Activated T-cell treated with anti-CD3 and anti-CD28 coated beads, Interleukin-2, amount 50 U/mL, for 72 hours (primary cell): ENCODE results near the gene SERINC4. TPM values are rescaled to one million over a fixed set of nuclear protein-coding genes. Genes with fewer than 3 reads are reported as not detected.
"Not testable (repeated sequence)": the region's sequence is repeated elsewhere in the genome, so short reads cannot be mapped to it uniquely, and the experiment has no call there.

Experiments
- ATAC-seq, 2 donors: fragments of 150-1000 bp; cut with Tn5 transposase; replicated peaks in 1 of 2; 2 replicates each; pipeline ENCODE4 v1.10.0; 2021; ENCODE audit warnings: moderate library complexity in 2 of 2, mild to moderate bottlenecking in 1 of 2
- DNase-seq, 2 donors: peaks; one replicate each; pipeline ENCODE4 v3.0.0; 2021 to 2022; ENCODE audit warnings: mixed read lengths in 1 of 2
- H3K27ac Mint-ChIP-seq: one replicate; pipeline ENCODE4 v1.8.0; 2022; ENCODE audit warnings: mild to moderate bottlenecking, moderate library complexity, mixed read lengths
- H3K27me3 Mint-ChIP-seq: one replicate; pipeline ENCODE4 v1.8.0; 2022; ENCODE audit warnings: low read depth, mixed read lengths
- H3K36me3 Mint-ChIP-seq, 2 donors: one replicate each; pipeline ENCODE4 v1.8.0; 2022; ENCODE audit warnings: mixed read lengths in 2 of 2, mild to moderate bottlenecking in 1 of 2; ENCODE audit not compliant: insufficient read depth in 2 of 2
- H3K4me1 Mint-ChIP-seq: one replicate; pipeline ENCODE4 v1.8.0; 2022; ENCODE audit warnings: low read depth, mixed read lengths
- H3K4me3 Mint-ChIP-seq, 2 donors: one replicate each; pipeline ENCODE4 v1.8.0; 2022; ENCODE audit warnings: mild to moderate bottlenecking in 2 of 2, mixed read lengths in 2 of 2, moderate library complexity in 2 of 2
- H3K9me3 Mint-ChIP-seq, 2 donors: one replicate each; pipeline ENCODE4 v1.8.0; 2022; ENCODE audit warnings: mixed read lengths in 2 of 2
- total RNA-seq, 2 donors: library from RNA; stranded (reverse); gene quantifications; one replicate each; pipeline ENCODE4 v1.2.3, GENCODE V29; 2022

SERINC4 gene
- total RNA-seq = under 1 TPM; 0.14 to 0.23 TPM

DNA sequence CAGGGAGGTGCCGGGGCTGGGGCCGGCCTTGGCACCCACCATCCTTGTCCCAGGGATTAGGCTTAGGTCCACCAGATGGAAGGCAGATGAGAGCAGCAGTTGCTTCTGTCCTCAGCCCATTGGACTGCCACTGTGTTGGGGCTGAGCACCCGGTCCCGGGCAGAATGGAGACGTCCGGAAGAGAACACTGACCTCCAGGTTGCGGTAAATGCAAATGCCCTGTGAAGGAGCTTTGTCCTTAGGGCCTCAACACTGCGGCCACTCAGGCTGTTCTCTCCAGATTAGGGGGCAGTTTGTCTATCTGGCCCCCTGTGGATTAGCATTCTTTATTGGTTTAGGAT, at the start of gene SERINC4:
Gene SERINC4 (minus strand): TSS at position 276 of the 341 bp plus-strand sequence. CDS start 234 bp downstream, at position 42.
- peak within 1 kb of the TSS; percentile 89 for H3K27ac Mint-ChIP-seq
- H3K36me3 Mint-ChIP-seq = peaks cover 11 to 43% of the 10 kb centered on the region in 2 donors
- ATAC-seq (peak; percentile 1 to 2), DNase-seq (no peak)
- H3K4me3 Mint-ChIP-seq = peak within 1 kb of the TSS; percentile 89 to 91
- H3K27me3 Mint-ChIP-seq = no peaks in the 10 kb centered on the region
- H3K9me3 Mint-ChIP-seq = no peaks in the 10 kb centered on the region
- H3K4me1 Mint-ChIP-seq = peaks cover 52% of the 10 kb centered on the region

DNA sequence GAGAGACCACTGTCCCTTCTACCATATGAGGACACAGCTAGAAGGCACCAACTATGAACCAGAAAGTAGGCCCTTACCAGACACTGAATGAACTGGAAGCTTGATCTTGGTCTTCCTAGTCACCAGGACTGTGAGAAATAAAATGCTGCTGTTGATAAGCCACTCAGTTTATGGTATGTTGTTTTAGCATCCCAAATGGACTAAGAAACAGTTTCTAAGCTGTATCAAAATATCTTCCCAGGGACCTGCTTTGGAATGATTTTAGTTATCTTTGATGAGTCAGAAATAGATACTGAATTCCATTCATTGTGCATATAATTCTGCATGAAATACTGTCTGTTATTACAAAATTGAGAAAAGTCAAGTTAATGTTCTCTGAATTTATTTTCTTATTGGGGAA, 45.4 kb upstream of the SERINC4 start:
- H3K27me3 Mint-ChIP-seq = no peaks in the 10 kb centered on the region
- H3K4me1 Mint-ChIP-seq = no peaks in the 10 kb centered on the region
- no peak for DNase-seq
- no peak for ATAC-seq
- peaks cover 8 to 39% of the 10 kb centered on the region in 2 donors for H3K36me3 Mint-ChIP-seq
- no peak overlapping the region for H3K4me3 Mint-ChIP-seq
- peak overlapping the region; percentile 33 for H3K27ac Mint-ChIP-seq
- H3K9me3 Mint-ChIP-seq = no peaks in the 10 kb centered on the region

- peak overlapping the region; percentile 18 to 73 for H3K4me3 Mint-ChIP-seq
Observed at GRCh38 chr15:43832485-43832884, 32.5 kb upstream of the SERINC4 start.

GRCh38 chr15:43831519-43832052, 31.6 kb upstream of the SERINC4 start:
- not testable (repeated sequence) for ATAC-seq, DNase-seq, H3K27me3 Mint-ChIP-seq, H3K9me3 Mint-ChIP-seq
- Mint-ChIP-seq H3K4me3 (peak overlapping the region; percentile 18 to 73), H3K36me3 (peaks cover 20 to 52% of the 10 kb centered on the region in 2 donors), H3K27ac (peak overlapping the region; percentile 56), H3K4me1 (peaks cover 52% of the 10 kb centered on the region)

More at GRCh38 chr15:43832485-43832884, 32.5 kb upstream of the SERINC4 start:
- H3K27ac Mint-ChIP-seq, DNase-seq, H3K27me3 Mint-ChIP-seq, ATAC-seq, H3K9me3 Mint-ChIP-seq: not testable (repeated sequence)
- Mint-ChIP-seq H3K4me1 (peaks cover 48% of the 10 kb centered on the region), H3K36me3 (peaks cover 18 to 55% of the 10 kb centered on the region in 2 donors)

DNA sequence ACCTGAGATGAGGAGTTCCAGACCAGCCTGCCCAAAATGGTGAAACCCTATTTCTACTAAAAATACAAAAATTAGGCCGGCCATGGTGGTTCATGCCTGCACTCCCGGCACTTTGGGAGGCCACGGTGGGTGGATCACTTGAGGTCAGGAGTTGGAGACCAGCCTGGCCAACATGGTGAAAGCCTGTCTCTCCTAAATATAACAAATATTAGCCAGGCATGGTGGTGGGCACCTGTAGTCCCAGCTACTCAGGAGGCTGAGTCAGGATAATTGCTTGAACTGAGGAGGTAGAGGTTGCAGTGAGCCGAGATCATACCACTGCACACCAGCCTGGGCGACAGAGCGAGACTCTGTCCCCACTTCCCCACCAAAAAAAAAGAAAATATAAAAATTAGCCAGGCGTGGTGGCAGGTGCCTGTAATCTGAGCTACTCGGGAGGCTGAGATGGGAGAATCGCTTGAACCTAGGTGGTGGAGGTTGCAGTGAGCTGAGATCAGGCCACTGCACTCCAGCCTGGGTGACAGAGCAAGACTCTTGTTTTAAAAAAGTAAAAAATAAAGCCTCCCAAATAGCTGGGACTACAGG, 30.8 kb upstream of the SERINC4 start:
- Mint-ChIP-seq H3K4me3 (peak overlapping the region; percentile 37 to 98), H3K36me3 (peaks cover 20 to 46% of the 10 kb centered on the region in 2 donors), H3K4me1 (peaks cover 60% of the 10 kb centered on the region)
- not testable (repeated sequence) for ATAC-seq, DNase-seq, H3K27me3 Mint-ChIP-seq, H3K9me3 Mint-ChIP-seq, H3K27ac Mint-ChIP-seq

GRCh38 chr15:43829951-43830540, 30.0 kb upstream of the SERINC4 start:
- not testable (repeated sequence) for H3K27me3 Mint-ChIP-seq, H3K9me3 Mint-ChIP-seq, DNase-seq, ATAC-seq
- Mint-ChIP-seq H3K4me1 (peaks cover 67% of the 10 kb centered on the region), H3K4me3 (peak overlapping the region; percentile 95 to 98), H3K27ac (peak overlapping the region; percentile 94), H3K36me3 (peaks cover 17 to 42% of the 10 kb centered on the region in 2 donors)

DNA sequence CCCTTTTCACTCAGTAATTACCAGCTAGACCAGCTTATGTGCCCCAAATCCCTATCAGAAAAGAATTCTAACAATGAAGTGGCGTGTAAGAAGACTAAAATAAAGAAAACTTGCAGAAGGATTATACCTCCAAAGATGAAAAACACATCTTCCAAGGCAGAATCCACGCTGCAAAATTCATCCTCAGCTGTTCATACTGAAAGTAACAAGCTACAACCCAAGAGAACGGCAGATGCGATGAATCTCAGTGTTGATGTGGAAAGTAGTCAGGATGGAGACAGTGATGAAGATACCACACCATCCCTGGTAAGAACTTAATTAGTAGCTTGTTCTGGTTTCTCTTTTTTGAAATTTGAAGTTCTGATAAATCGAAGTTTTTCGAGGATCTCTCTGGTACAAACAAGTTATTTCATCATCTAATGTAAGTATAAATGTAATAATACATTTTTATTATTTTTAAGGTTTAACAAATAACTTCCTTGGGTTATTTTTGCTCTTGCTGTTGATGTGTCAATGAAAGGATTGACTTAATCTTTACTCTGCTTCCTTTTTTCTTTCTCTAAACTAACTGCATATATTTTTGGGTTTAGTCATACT, 28.1 kb upstream of the SERINC4 start:
- ATAC-seq (peak; percentile 35 to 38), DNase-seq (peak; percentile 31)
- peak overlapping the region; percentile 97 for H3K27ac Mint-ChIP-seq
- H3K9me3 Mint-ChIP-seq = no peaks in the 10 kb centered on the region
- H3K36me3 Mint-ChIP-seq = peaks cover 24 to 39% of the 10 kb centered on the region in 2 donors
- H3K27me3 Mint-ChIP-seq = no peaks in the 10 kb centered on the region
- peaks cover 79% of the 10 kb centered on the region for H3K4me1 Mint-ChIP-seq
- H3K4me3 Mint-ChIP-seq = peak overlapping the region; percentile 95 to 98

DNA sequence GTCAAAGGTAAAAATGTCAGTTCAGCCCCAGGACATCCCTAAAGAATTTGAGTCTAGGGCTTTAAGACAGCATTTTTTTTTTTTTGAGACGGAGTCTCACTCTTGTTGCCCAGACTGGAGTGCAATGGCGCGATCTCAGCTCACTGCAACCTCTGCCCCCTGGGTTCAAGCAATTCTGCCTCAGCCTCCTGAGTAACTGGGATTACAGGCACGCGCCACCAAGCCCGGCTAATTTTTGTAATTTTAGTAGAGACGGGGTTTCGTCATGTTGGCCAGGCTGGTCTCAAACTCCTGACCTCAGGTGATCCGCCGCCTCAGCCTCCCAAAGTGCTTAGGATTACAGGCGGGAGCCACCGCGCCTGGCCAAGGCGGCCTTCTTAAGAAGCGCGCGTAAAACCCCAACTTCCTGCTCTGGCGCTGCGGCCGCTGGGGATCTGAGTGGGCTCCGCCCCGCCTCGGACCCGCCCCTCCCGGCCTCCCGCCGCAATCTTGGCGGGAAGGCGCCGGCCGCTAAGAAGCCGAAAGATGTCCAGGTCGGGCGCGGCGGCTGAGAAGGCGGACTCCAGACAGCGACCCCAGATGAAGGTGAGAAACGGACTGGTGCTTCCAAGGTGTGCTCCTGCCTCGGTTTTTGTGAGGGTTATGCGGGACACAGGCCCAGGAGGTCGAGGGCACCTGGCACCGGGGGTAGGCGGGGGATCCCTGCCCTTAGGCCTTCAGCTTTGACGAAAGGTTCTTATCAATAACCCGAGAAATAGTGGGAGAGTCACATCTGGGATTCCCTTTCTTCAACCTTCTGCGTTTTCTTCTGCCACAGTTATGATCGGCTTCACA, 26.7 kb upstream of the SERINC4 start, which contains the start of gene WDR76:
Gene WDR76 (plus strand): TSS at position 495 of the 834 bp plus-strand sequence. CDS start 31 bp downstream, at position 526.
- ATAC-seq (peak; percentile 75 to 77), DNase-seq (peak; percentile 89 to 90)
- Mint-ChIP-seq H3K27ac (peak within 1 kb of the TSS; percentile 97), H3K4me1 (peaks cover 83% of the 10 kb centered on the region), H3K36me3 (peaks cover 22 to 35% of the 10 kb centered on the region in 2 donors), H3K4me3 (peak within 1 kb of the TSS; percentile 95 to 98), H3K27me3 (no peaks in the 10 kb centered on the region), H3K9me3 (no peaks in the 10 kb centered on the region)

DNA sequence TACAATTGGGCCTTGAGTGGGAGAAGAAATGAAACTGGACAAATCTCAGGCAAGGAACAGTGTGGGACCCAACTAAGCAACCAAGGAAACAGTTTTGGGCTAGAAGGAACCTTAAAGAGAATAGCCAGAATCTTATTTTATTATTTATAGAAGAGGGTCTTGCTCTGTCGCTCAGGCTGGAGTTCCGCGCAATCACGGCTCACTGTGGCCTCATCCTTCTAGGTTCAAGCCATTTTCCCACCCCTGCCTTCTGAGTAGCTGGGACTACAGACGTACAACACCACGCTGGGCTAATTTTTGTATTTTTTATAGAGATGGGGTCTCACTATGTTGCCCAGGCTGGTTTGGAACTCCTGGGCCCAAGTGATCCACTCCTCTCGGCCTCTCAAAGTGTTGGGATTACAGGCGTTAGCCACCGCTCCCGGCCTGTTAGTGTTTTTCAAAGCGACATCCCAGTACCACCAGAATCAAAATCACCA, 26.0 kb upstream of the SERINC4 start:
- no peak for ATAC-seq
- H3K27ac Mint-ChIP-seq = peak overlapping the region; percentile 97
- DNase-seq = no peak
- no peaks in the 10 kb centered on the region for H3K27me3 Mint-ChIP-seq
- H3K4me3 Mint-ChIP-seq = peak overlapping the region; percentile 95 to 98
- H3K36me3 Mint-ChIP-seq = peaks cover 22 to 37% of the 10 kb centered on the region in 2 donors
- H3K4me1 Mint-ChIP-seq = peaks cover 85% of the 10 kb centered on the region
- no peaks in the 10 kb centered on the region for H3K9me3 Mint-ChIP-seq

GRCh38 chr15:43825305-43825704, 25.3 kb upstream of the SERINC4 start:
- Mint-ChIP-seq H3K27ac (peak overlapping the region; percentile 83), H3K4me3 (peak overlapping the region; percentile 95 to 98), H3K4me1 (peaks cover 83% of the 10 kb centered on the region), H3K36me3 (peaks cover 22 to 35% of the 10 kb centered on the region in 2 donors)
- H3K27me3 Mint-ChIP-seq, DNase-seq, H3K9me3 Mint-ChIP-seq, ATAC-seq: not testable (repeated sequence)

DNA sequence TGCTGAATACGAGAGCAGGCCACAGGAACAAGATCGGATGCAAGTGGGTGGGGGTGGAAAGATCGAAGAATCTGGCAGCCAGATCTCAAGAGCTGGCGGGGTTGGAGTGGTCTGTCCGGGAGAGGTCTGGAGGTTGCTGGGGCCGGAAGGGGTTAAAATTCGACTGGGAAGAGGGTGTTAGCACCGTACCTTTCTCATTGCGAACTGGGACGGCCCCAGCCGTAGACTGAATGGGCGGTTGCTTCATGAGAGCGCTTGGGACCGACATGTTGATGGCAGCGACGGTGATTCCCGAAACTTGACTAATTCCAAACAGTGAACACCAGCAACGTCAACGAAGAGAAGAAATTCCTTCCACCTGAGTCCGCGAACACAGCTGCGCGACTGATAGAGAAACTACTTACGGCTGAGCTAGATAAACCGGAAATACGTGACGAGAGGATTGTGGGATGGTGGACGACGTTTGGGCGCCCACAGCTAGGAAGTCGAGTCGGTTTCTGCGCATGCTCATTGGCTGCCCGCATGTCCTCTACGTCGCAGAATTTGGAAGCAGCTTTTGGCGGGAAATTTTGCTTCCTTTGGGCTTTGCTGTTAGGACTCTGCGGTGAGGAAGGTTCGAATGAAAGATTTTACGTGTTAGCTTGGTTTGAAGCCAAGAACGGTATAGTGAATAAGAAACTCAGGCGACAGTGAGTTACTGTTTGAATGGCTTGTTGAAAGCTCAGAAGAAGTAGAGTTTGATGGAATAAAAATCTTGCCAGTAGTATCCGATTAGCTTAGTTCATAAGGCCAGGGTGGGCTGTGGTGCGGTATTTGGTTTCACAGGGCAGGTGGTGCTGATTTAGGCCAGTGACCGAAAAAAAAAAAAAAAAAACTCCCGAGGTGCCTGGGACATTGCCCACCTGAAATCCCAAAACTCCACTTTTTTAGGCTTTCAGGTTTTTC, 24.6 kb upstream of the SERINC4 start, which contains the start of gene MFAP1:
Gene MFAP1 (minus strand): TSS at position 389 of the 945 bp plus-strand sequence. CDS start 121 bp downstream, at position 268.
- no peaks in the 10 kb centered on the region for H3K9me3 Mint-ChIP-seq
- ATAC-seq (peak; percentile 83 to 88), DNase-seq (peak; percentile 91 to 92)
- H3K4me1 Mint-ChIP-seq = peaks cover 80% of the 10 kb centered on the region
- H3K36me3 Mint-ChIP-seq = peaks cover 22 to 30% of the 10 kb centered on the region in 2 donors
- H3K4me3 Mint-ChIP-seq = peak within 1 kb of the TSS; percentile 95 to 98
- H3K27me3 Mint-ChIP-seq = no peaks in the 10 kb centered on the region
- peak within 1 kb of the TSS; percentile 86 for H3K27ac Mint-ChIP-seq
